Measurements from ENCODE around the gene ARRB1. TPM values are rescaled to one million over a fixed set of nuclear protein-coding genes. Genes with fewer than 3 reads are reported as not detected.

ARRB1 gene
- total and polyA plus RNA-seq, 10 donors = 11.6 to 139 (median 78.1) TPM

GRCh38 chr11:75269896-75270295 lies 81.6 kb downstream of the ARRB1 start:
- intact Hi-C loops (cut with DNase I; ENCODE audit: low total_unique reads) = no loop called here
- Histone ChIP-seq H3K27me3 (replicated peaks in 1 of 7) (no peaks in the 10 kb centered on the region), H3K4me1 (peaks cover 0 to 74% (median 25%) of the 10 kb centered on the region in 6 donors), H3K36me3 (peaks cover 0 to 100% (median 31%) of the 10 kb centered on the region in 6 donors), H3K4me3 (no peak overlapping the region), H3K27ac (no peak overlapping the region), H3K9me3 (no peaks in the 10 kb centered on the region)
- TF ChIP-seq POLR2AphosphoS5 (IDR thresholded peaks at IDR 0.05) (no peak), POLR2A (IDR thresholded peaks at IDR 0.05) (no peak), CTCF (IDR thresholded peaks at IDR 0.05 in 8 of 11, conservative IDR thresholded peaks at IDR 0.05 in 3 of 11) (no peak)
- peak; percentile 54 for DNase-seq
- 92 to 95% (median 93%) methylated on average over 9 of the region's 9 CpGs for WGBS, 5 donors

GRCh38 chr11:75269367-75269660 lies 82.1 kb downstream of the ARRB1 start:
- Histone ChIP-seq H3K4me1 (peaks cover 0 to 75% (median 27%) of the 10 kb centered on the region in 6 donors), H3K36me3 (peaks cover 0 to 98% (median 31%) of the 10 kb centered on the region in 6 donors), H3K4me3 (no peak overlapping the region), H3K27ac (no peak overlapping the region), H3K9me3 (no peaks in the 10 kb centered on the region), H3K27me3 (replicated peaks in 1 of 7) (no peaks in the 10 kb centered on the region)
- TF ChIP-seq CTCF (IDR thresholded peaks at IDR 0.05 in 8 of 11, conservative IDR thresholded peaks at IDR 0.05 in 3 of 11) (no peak), POLR2AphosphoS5 (IDR thresholded peaks at IDR 0.05) (no peak), POLR2A (IDR thresholded peaks at IDR 0.05) (no peak)
- 91 to 96% (median 95%) methylated on average over 4 of the region's 4 CpGs for WGBS, 5 donors
- peak; percentile 59 for DNase-seq
- intact Hi-C loops (cut with DNase I; ENCODE audit: low total_unique reads) = no loop called here

- Histone ChIP-seq H3K4me3 (no peak overlapping the region), H3K27ac (no peak overlapping the region), H3K27me3 (replicated peaks in 1 of 7) (no peaks in the 10 kb centered on the region), H3K36me3 (peaks cover 0 to 93% (median 28%) of the 10 kb centered on the region in 6 donors), H3K9me3 (no peaks in the 10 kb centered on the region), H3K4me1 (peaks cover 2 to 75% (median 32%) of the 10 kb centered on the region in 6 donors)
- TF ChIP-seq POLR2A (IDR thresholded peaks at IDR 0.05) (no peak), POLR2AphosphoS5 (IDR thresholded peaks at IDR 0.05) (no peak), CTCF (IDR thresholded peaks at IDR 0.05 in 8 of 11, conservative IDR thresholded peaks at IDR 0.05 in 3 of 11) (no peak)
- 89 to 95% (median 91%) methylated on average over 18 to 25 of the region's 25 CpGs for WGBS, 5 donors
- intact Hi-C loops (cut with DNase I; ENCODE audit: low total_unique reads) = no loop called here
- DNase-seq = peak; percentile 70
These were observed 82.7 kb downstream of the ARRB1 start for GRCh38 chr11:75268626-75269366.

GRCh38 chr11:75267171-75267970 lies 84.1 kb downstream of the ARRB1 start:
- intact Hi-C loops (cut with DNase I; ENCODE audit: low total_unique reads) = no loop called here
- Histone ChIP-seq H3K36me3 (peaks cover 0 to 78% (median 17%) of the 10 kb centered on the region in 6 donors), H3K4me3 (no peak overlapping the region), H3K9me3 (no peaks in the 10 kb centered on the region), H3K27me3 (replicated peaks in 1 of 7) (no peaks in the 10 kb centered on the region), H3K27ac (no peak overlapping the region), H3K4me1 (peaks cover 13 to 76% (median 41%) of the 10 kb centered on the region in 6 donors)
- 78 to 88% (median 83%) methylated on average over 24 to 27 of the region's 27 CpGs for WGBS, 5 donors
- peak; percentile 74 for DNase-seq
- TF ChIP-seq POLR2AphosphoS5 (IDR thresholded peaks at IDR 0.05) (peak in 2 of 3 donors; percentile 23 to 60), POLR2A (IDR thresholded peaks at IDR 0.05) (no peak)

Data from spleen (tissue), 11 donors.